DND-41 (cell line): ENCODE data around the gene CHEK1.

Experiments
- EZH2 ChIP-seq: IDR thresholded peaks from 3 replicates; pipeline ENCODE4 v1.6.1; 2012; ENCODE audit warnings: borderline replicate concordance, low read depth, mild to moderate bottlenecking, moderate library complexity, low read length, inconsistent platforms; ENCODE audit not compliant: severe bottlenecking
- TF ChIP-seq, protein P1 (sequence below): IDR thresholded peaks from 2 replicates; pipeline ENCODE4 v1.5.1; 2012; ENCODE audit warnings: borderline replicate concordance, low read length, moderate library complexity, mild to moderate bottlenecking; ENCODE audit not compliant: poor library complexity, severe bottlenecking; ENCODE audit errors: extremely low read depth

DNA sequence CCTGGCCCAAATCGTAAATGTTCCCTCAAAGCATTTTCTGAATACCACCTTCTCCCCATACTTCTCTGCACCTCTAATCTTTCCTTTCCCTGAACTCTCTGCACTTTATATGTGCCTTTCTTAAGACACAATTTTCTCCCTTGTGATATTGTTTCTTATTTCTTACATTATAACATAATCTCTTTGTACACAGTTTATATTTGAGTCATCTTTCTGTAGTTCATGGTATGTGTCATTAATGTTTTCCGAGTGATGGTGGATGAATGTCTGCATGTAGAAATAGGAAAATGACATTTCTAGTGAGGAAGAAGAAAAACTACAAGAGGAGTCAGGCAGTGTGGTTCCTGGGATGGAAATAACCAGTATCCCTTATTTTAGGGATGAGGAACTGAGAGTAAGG, 50.2 kb downstream of the CHEK1 start:
- TF ChIP-seq, protein P1, sequence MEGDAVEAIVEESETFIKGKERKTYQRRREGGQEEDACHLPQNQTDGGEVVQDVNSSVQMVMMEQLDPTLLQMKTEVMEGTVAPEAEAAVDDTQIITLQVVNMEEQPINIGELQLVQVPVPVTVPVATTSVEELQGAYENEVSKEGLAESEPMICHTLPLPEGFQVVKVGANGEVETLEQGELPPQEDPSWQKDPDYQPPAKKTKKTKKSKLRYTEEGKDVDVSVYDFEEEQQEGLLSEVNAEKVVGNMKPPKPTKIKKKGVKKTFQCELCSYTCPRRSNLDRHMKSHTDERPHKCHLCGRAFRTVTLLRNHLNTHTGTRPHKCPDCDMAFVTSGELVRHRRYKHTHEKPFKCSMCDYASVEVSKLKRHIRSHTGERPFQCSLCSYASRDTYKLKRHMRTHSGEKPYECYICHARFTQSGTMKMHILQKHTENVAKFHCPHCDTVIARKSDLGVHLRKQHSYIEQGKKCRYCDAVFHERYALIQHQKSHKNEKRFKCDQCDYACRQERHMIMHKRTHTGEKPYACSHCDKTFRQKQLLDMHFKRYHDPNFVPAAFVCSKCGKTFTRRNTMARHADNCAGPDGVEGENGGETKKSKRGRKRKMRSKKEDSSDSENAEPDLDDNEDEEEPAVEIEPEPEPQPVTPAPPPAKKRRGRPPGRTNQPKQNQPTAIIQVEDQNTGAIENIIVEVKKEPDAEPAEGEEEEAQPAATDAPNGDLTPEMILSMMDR, result no peak
- TF ChIP-seq EZH2, result no peak
